OCI-LY3 (cell line): ENCODE data around the gene NFATC3.

Experiments
- H2AFZ ChIP-seq: fragments of 200-600, 300-600 bp; shearing (Covaris generic); 2 replicates; pipeline ENCODE4 v1.6.0; 2014; ENCODE audit warnings: antibody characterized with exemption, low read depth, low read length
- H3K27ac ChIP-seq: fragments of 200-600, 300-600 bp; sonication (generic); 2 replicates; pipeline ENCODE4 v1.5.1; 2014; ENCODE audit warnings: mild to moderate bottlenecking, low read length, moderate library complexity, mixed read lengths
- H3K27me3 ChIP-seq: fragments of 200-600, 300-600 bp; sonication (generic); 2 replicates; pipeline ENCODE4 v1.6.1; 2014; ENCODE audit warnings: low read depth, low read length, mixed read lengths
- H3K36me3 ChIP-seq: fragments of 200-600, 300-600 bp; sonication (generic); replicated peaks from 2 replicates; pipeline ENCODE3; 2014; ENCODE audit warnings: low read depth, low read length, mixed read lengths
- H3K4me1 ChIP-seq: fragments of 300-600, 200-600 bp; sonication (generic); 2 replicates; pipeline ENCODE4 v1.6.1; 2014; ENCODE audit warnings: low read length, mixed read lengths
- H3K4me2 ChIP-seq: fragments of 200-600, 300-600 bp; sonication (generic); 2 replicates; pipeline ENCODE4 v1.6.1; 2014; ENCODE audit warnings: low read length, mixed read lengths
- H3K4me3 ChIP-seq: fragments of 300-600, 200-600 bp; sonication (generic); 2 replicates; pipeline ENCODE4 v1.5.1; 2014; ENCODE audit warnings: antibody characterized with exemption, mild to moderate bottlenecking, low read length, moderate library complexity
- H3K79me2 ChIP-seq: fragments of 300-600, 200-600 bp; shearing (Covaris generic); 2 replicates; pipeline ENCODE4 v1.6.1; 2014; ENCODE audit warnings: mild to moderate bottlenecking, low read length, mixed read lengths
- H3K9ac ChIP-seq: fragments of 300-600, 200-600 bp; shearing (Covaris generic); 2 replicates; pipeline ENCODE4 v1.6.0; 2014; ENCODE audit warnings: mild to moderate bottlenecking, low read length, moderate library complexity
- H3K9me3 ChIP-seq: fragments of 200-600, 300-600 bp; shearing (Covaris generic); 2 replicates; pipeline ENCODE4 v1.6.1; 2014; ENCODE audit warnings: low read length, mixed read lengths; ENCODE audit not compliant: insufficient read depth
- H4K20me1 ChIP-seq: fragments of 200-600, 300-600 bp; sonication (generic); 2 replicates; pipeline ENCODE4 v1.6.1; 2016; ENCODE audit warnings: low read length, mixed read lengths; ENCODE audit not compliant: insufficient read depth
- EZH2phosphoT487 ChIP-seq: fragments of 200-600 bp; shearing (Covaris generic); IDR thresholded peaks from 2 replicates; pipeline ENCODE4 v1.6.1; 2018; ENCODE audit warnings: antibody characterized with exemption, mixed run types, low read depth
- TF ChIP-seq, protein P1 (sequence below): fragments of 200-600, 300-600 bp; sonication (generic); IDR thresholded peaks from 2 replicates; pipeline ENCODE4 v1.5.1; 2014; ENCODE audit warnings: antibody characterized with exemption, low read length, low read depth

NFATC3 gene

DNA sequence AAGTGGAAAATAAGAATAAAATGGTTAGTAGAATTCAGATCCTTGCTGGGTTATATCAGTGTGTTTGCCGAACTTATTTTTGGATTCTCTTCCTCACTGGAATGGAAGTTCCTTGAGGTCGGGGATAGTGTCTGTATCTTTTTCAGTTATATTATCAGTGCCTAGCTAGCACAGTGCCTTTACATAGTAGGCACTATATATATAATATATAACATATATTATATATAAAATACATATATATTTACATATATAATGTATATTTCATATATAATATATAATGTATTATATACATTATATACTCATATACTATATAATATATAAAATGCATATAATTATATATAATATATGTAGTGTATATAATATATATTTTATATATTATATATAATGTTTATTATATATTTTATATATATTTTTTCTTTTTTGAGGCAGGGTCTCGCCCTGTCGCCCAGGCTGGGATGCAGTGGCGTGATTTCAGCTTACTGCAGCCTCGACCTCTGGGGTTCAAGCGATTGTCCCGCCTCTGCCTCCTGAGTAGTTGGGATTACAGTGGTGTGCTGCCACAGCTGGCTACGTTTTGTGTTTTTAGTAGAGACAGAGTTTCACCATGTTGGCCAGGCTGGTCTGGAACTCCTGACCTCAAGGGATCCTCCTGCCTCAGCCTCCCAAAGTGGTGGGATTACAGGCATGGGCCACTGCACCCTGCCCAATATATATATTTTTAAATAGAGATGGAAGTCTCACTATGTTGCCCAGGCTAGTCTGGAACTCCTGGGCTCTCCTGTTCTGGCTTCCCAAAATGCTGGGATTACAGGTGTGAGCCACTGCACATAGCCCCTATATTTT lies 3.2 kb downstream of the NFATC3 start:
- no peaks in the 10 kb centered on the region for H3K9me3 ChIP-seq
- H3K4me3 ChIP-seq, result peak overlapping the region; percentile 85; the same call in 1 of the 2 replicates
- H3K27ac ChIP-seq, result no peak overlapping the region
- no peak overlapping the region for H2AFZ ChIP-seq
- H3K27me3 ChIP-seq, result no peaks in the 10 kb centered on the region
- H3K4me2 ChIP-seq, result peak overlapping the region; percentile 81
- peaks cover 79% of the 10 kb centered on the region for H3K79me2 ChIP-seq
- peaks cover 27% of the 10 kb centered on the region for H4K20me1 ChIP-seq
- peaks cover 59% of the 10 kb centered on the region for H3K4me1 ChIP-seq
- no peak for TF ChIP-seq EZH2phosphoT487
- TF ChIP-seq, protein P1, sequence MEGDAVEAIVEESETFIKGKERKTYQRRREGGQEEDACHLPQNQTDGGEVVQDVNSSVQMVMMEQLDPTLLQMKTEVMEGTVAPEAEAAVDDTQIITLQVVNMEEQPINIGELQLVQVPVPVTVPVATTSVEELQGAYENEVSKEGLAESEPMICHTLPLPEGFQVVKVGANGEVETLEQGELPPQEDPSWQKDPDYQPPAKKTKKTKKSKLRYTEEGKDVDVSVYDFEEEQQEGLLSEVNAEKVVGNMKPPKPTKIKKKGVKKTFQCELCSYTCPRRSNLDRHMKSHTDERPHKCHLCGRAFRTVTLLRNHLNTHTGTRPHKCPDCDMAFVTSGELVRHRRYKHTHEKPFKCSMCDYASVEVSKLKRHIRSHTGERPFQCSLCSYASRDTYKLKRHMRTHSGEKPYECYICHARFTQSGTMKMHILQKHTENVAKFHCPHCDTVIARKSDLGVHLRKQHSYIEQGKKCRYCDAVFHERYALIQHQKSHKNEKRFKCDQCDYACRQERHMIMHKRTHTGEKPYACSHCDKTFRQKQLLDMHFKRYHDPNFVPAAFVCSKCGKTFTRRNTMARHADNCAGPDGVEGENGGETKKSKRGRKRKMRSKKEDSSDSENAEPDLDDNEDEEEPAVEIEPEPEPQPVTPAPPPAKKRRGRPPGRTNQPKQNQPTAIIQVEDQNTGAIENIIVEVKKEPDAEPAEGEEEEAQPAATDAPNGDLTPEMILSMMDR, result no peak
- no peak overlapping the region for H3K9ac ChIP-seq
- H3K36me3 ChIP-seq, result no peaks in the 10 kb centered on the region

DNA sequence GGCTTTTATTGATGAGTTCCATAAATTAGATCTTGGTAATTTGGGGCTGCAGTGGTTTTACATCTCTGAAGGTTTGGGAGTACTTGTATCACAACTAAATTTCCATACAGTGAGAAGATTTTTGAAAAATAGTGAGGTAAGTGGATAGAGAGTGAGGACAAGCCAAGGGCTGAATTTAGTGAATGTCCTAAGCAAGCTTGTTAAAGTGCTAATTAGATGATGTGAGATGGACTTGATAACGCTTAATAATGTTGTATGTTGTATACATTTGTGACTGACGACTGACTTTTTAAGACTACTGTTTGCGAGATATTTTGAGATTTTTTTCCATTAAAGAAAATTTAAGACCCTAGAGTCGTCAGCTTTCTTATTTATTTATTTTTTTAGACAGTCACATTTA lies 3.9 kb downstream of the NFATC3 start:
- peaks cover 86% of the 10 kb centered on the region for H3K79me2 ChIP-seq
- H3K9me3 ChIP-seq, result no peaks in the 10 kb centered on the region
- H3K9ac ChIP-seq, result peak overlapping the region; percentile 46; the same call in 1 of the 2 replicates
- H3K27ac ChIP-seq, result no peak overlapping the region
- peaks cover 57% of the 10 kb centered on the region for H3K4me1 ChIP-seq
- no peaks in the 10 kb centered on the region for H3K36me3 ChIP-seq
- H3K4me3 ChIP-seq, result peak overlapping the region; percentile 21; the same call in 1 of the 2 replicates
- peak overlapping the region; percentile 81 for H3K4me2 ChIP-seq
- no peaks in the 10 kb centered on the region for H3K27me3 ChIP-seq
- peaks cover 35% of the 10 kb centered on the region for H4K20me1 ChIP-seq
- H2AFZ ChIP-seq, result no peak overlapping the region
- no peak for TF ChIP-seq EZH2phosphoT487
- TF ChIP-seq, protein P1, result no peak

DNA sequence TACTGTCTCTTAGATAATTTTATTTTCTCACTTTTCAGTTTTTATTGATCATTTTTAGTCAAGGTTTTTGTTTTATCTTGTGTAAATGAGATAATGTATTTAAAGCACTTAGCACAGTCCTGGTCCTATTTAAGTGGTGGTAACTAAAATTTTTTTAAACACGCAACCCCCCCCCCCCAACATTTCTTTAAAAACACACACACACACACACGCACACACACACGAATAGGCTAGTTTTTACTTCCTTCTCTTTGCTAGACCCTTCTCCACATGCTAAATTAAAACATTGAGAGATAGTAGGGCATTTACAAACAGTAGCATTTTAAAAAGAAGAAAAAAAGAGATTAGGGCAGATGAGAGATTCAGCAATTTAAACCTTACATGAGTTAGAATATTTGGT lies 5.0 kb downstream of the NFATC3 start:
- Histone ChIP-seq H3K36me3 (no peaks in the 10 kb centered on the region), H3K4me3 (peak overlapping the region; percentile 62), H4K20me1 (peaks cover 45% of the 10 kb centered on the region), H3K27ac (peak overlapping the region; percentile 41; the same call in 1 of the 2 replicates), H3K9me3 (no peaks in the 10 kb centered on the region), H3K79me2 (peaks cover 97% of the 10 kb centered on the region), H3K4me2 (peak overlapping the region; percentile 81), H3K27me3 (no peaks in the 10 kb centered on the region), H3K4me1 (peaks cover 54% of the 10 kb centered on the region), H3K9ac (peak overlapping the region; percentile 46), H2AFZ (no peak overlapping the region)
- TF ChIP-seq EZH2phosphoT487, result no peak
- TF ChIP-seq, protein P1, result no peak

DNA sequence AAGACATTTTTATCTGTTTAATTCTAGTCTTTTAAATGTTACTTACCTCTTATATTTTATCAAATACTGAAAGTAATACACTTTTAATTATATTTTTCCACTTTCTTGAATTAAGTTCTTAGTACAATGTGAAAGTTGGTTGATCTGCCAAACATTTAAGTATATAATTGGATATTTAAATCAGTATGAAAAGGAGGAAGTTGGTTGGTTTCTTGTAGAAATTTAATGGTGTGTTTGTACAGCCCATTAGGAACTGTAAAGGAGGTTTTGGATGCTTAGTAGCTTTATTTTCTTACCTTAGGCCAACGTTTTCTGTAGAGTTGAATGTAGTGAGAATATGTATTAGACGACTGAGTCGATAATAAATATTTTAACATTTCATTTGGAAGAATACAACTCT lies 5.4 kb downstream of the NFATC3 start:
- Histone ChIP-seq H3K27me3 (no peaks in the 10 kb centered on the region), H3K4me1 (peaks cover 54% of the 10 kb centered on the region), H3K9ac (peak overlapping the region; percentile 46), H3K9me3 (no peaks in the 10 kb centered on the region), H3K36me3 (no peaks in the 10 kb centered on the region), H2AFZ (no peak overlapping the region), H3K79me2 (peaks cover 99% of the 10 kb centered on the region), H4K20me1 (peaks cover 49% of the 10 kb centered on the region), H3K4me3 (peak overlapping the region; percentile 62), H3K27ac (peak overlapping the region; percentile 41; the same call in 1 of the 2 replicates), H3K4me2 (peak overlapping the region; percentile 81)
- TF ChIP-seq EZH2phosphoT487, result no peak
- TF ChIP-seq, protein P1, result no peak
